GF-D8 (cell line): ENCODE data around the gene HOXC12.

Experiments
- DNase-seq: peaks from one replicate; lab custom pipeline; 2025; lab: John Stamatoyannopoulos, UW

HOXC12 gene

GRCh38 chr12:53954694-53955035 lies at the start of gene HOXC12:
HOXC12 (plus strand) TSS chr12:53954903; CDS start chr12:53954930, 27 bp downstream.
- DNase-seq = no peak

- no peak for DNase-seq
These were observed 47.6 kb upstream of the HOXC12 start for GRCh38 chr12:53907103-53907502.

GRCh38 chr12:53916788-53917655 lies 37.7 kb upstream of the HOXC12 start:
- DNase-seq = no peak

GRCh38 chr12:53924521-53925405 lies 29.9 kb upstream of the HOXC12 start:
- no peak for DNase-seq

- no peak for DNase-seq
These were observed 27.3 kb upstream of the HOXC12 start for GRCh38 chr12:53927220-53928029.

- DNase-seq = no peak
These were observed 26.5 kb upstream of the HOXC12 start for GRCh38 chr12:53928054-53928835.

GRCh38 chr12:53929527-53929926 lies 25.2 kb upstream of the HOXC12 start:
- DNase-seq = no peak

GRCh38 chr12:53930591-53931255 lies 24.0 kb upstream of the HOXC12 start:
- DNase-seq = no peak

GRCh38 chr12:53931844-53932581 lies 22.7 kb upstream of the HOXC12 start:
- no peak for DNase-seq

GRCh38 chr12:53932915-53933314 lies 21.8 kb upstream of the HOXC12 start:
- no peak for DNase-seq

- no peak for DNase-seq
These were observed 19.0 kb upstream of the HOXC12 start for GRCh38 chr12:53935383-53936341.

- DNase-seq = no peak
These were observed 17.6 kb upstream of the HOXC12 start for GRCh38 chr12:53937099-53937498.

GRCh38 chr12:53937596-53938325 lies 16.9 kb upstream of the HOXC12 start:
- no peak for DNase-seq

- no peak for DNase-seq
These were observed 16.2 kb upstream of the HOXC12 start, which contains the start of gene HOXC13 for GRCh38 chr12:53938326-53939140. HOXC13 (plus strand) TSS chr12:53938831; CDS start chr12:53938907, 76 bp downstream.

- DNase-seq = no peak
These were observed 15.3 kb upstream of the HOXC12 start for GRCh38 chr12:53939141-53940108.

- no peak for DNase-seq
These were observed 14.2 kb upstream of the HOXC12 start for GRCh38 chr12:53940443-53941014.
